H1 (cell line): ENCODE data around the gene KRT78. TPM values are rescaled to one million over a fixed set of nuclear protein-coding genes. Genes with fewer than 3 reads are reported as not detected.

ENCODE experiments used
- HDAC6 ChIP-seq: IDR thresholded peaks from one replicate; pipeline ENCODE4 v1.7.1; 2012; ENCODE audit warnings: low read depth, mild to moderate bottlenecking, inconsistent platforms, low read length, moderate library complexity
- POLR2A ChIP-seq, 2 experiments: IDR thresholded peaks; 1 replicate in 1 of 2; 2 replicates in 1 of 2; pipeline ENCODE4 v1.6.1; 2011; ENCODE audit warnings: low read depth in 2 of 2, low read length in 2 of 2, mild to moderate bottlenecking in 2 of 2; ENCODE audit errors: control extremely low read depth in 1 of 2
- polyA plus RNA-seq, 7 experiments: library from polyadenylated mRNA; depleted of rRNA in 3 of 7; stranded (reverse) in 5 of 7; unstranded in 2 of 7; fragments of >200 nt in 5 of 7; fragments of 200-250 nt in 2 of 7; gene quantifications; 1 replicate in 5 of 7; 2 replicates in 1 of 7; 4 replicates in 1 of 7; pipeline versions ENCODE4 v1.2.1 to v1.2.3, GENCODE V29; 2011 to 2013; ENCODE audit warnings: missing spikeins in 2 of 7, mixed read lengths in 2 of 7
- total RNA-seq: library from RNA; stranded (reverse); fragmentation: NEBNext Ultra II Directional; extraction: Animal tissue kit (Norgen Biotek cat#: 25700); gene quantifications from 2 replicates; pipeline ENCODE4 v1.2.1, GENCODE V29; 2021
- TF ChIP-seq, protein P1 (sequence below): IDR thresholded peaks from 2 replicates; pipeline ENCODE4 v1.6.1; 2012; ENCODE audit warnings: low read length, inconsistent platforms

The KRT78 gene
- total and polyA plus RNA-seq, 2 of the 8 experiments (the other 6 are each of a cell fraction or from before 2014, with no cell fraction given) = not detected

DNA sequence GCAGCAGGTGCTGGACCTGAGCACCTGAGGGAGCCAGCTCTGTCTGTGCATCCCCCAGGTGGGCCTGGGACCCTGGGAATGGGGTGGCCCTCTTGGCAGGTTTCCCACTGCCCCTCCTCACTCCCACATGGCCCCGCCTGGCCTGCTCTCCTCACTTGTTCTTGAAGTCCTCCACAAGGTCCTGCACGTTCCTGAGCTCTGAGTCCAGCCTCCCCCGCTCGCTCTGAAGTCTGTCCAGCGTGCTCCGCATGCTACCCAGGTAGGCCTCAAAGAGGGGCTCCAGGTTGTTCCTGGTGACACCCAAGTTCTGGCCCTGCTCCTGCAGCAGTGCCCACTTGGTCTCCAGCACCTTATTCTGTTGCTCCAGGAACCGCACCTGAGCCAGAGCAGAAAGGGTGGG, 17.5 kb downstream of the KRT78 start (continued):
- TF ChIP-seq, protein P1, sequence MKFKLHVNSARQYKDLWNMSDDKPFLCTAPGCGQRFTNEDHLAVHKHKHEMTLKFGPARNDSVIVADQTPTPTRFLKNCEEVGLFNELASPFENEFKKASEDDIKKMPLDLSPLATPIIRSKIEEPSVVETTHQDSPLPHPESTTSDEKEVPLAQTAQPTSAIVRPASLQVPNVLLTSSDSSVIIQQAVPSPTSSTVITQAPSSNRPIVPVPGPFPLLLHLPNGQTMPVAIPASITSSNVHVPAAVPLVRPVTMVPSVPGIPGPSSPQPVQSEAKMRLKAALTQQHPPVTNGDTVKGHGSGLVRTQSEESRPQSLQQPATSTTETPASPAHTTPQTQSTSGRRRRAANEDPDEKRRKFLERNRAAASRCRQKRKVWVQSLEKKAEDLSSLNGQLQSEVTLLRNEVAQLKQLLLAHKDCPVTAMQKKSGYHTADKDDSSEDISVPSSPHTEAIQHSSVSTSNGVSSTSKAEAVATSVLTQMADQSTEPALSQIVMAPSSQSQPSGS = no peak
- TF ChIP-seq HDAC6 (no peak), POLR2A (IDR thresholded peaks at IDR 0.05; ENCODE audit: control extremely low read depth in 1 of 2, low read depth in 2 of 2, low read length in 2 of 2) (no peak)
- TF ChIP-seq, all 59 proteins: peak for 0
